ENCODE results near the gene AGBL1.

GRCh38 chr15:86558686-86559085 is 479.0 kb downstream of the AGBL1 start:
- no peak for TF ChIP-seq CTCF (IDR thresholded peaks at IDR 0.05; ENCODE audit: low read depth, low read length, missing input control)
- TF ChIP-seq SP1 (IDR thresholded peaks at IDR 0.05), result no peak
- no peak for TF ChIP-seq REST (IDR thresholded peaks at IDR 0.05)
- TF ChIP-seq EGR1 (IDR thresholded peaks at IDR 0.05; ENCODE audit: low read depth in 2 of 2), result no peak
- no peak for TF ChIP-seq RXRA (IDR thresholded peaks at IDR 0.05)
- no peak for TF ChIP-seq MAX (IDR thresholded peaks at IDR 0.05)
- TF ChIP-seq NR2F2 (IDR thresholded peaks at IDR 0.05), result no peak
- no peak for TF ChIP-seq TAF1 (conservative IDR thresholded peaks at IDR 0.05)
- no peak for TF ChIP-seq JUND (IDR thresholded peaks at IDR 0.05)
- no peak for TF ChIP-seq ZBTB33 (IDR thresholded peaks at IDR 0.05)
